ENCODE measurements around the gene CALHM1.

DNA sequence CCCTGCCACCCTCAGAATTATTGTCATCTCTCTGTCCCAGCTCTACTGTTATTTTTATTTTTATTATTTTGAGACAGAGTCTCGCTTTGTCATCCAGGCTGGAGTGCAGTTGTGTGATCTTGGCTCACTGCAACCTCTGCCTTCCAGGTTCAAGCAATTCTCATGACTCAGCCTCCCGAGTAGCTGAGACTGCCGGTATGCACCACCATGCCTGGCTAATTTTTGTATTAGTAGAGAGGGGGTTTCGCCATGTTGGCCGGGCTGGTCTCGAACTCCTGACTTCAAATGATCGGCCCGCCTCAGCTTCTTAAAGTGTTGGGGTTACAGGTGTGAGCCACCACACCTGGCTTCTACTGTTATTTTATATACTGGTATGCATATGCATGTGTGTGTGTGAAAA is 17.5 kb downstream of the CALHM1 start:
- no peak for TF ChIP-seq POLR2A (IDR thresholded peaks at IDR 0.05)
- TF ChIP-seq, protein P1, sequence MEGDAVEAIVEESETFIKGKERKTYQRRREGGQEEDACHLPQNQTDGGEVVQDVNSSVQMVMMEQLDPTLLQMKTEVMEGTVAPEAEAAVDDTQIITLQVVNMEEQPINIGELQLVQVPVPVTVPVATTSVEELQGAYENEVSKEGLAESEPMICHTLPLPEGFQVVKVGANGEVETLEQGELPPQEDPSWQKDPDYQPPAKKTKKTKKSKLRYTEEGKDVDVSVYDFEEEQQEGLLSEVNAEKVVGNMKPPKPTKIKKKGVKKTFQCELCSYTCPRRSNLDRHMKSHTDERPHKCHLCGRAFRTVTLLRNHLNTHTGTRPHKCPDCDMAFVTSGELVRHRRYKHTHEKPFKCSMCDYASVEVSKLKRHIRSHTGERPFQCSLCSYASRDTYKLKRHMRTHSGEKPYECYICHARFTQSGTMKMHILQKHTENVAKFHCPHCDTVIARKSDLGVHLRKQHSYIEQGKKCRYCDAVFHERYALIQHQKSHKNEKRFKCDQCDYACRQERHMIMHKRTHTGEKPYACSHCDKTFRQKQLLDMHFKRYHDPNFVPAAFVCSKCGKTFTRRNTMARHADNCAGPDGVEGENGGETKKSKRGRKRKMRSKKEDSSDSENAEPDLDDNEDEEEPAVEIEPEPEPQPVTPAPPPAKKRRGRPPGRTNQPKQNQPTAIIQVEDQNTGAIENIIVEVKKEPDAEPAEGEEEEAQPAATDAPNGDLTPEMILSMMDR (IDR thresholded peaks at IDR 0.05) = no peak

Data from body of pancreas (tissue), 4 donors.